Activated CD8-positive, alpha-beta T cell treated with anti-CD3 and anti-CD28 coated beads for 36 hours (primary cell): ENCODE measurements around the gene DDC. TPM values are rescaled to one million over a fixed set of nuclear protein-coding genes. Genes with fewer than 3 reads are reported as not detected.

Experiments
- ATAC-seq: fragments of 200-7000 bp; cut with Tn5 transposase; one replicate; pipeline ENCODE4 v1.10.0; 2021; ENCODE audit warnings: mild to moderate bottlenecking, moderate library complexity
- CTCF ChIA-PET: fragments of 350-600 bp; sonication (Branson Sonifier 250); formaldehyde crosslinking; loops from one replicate; lab custom pipeline; 2021; ENCODE audit warnings: antibody characterized with exemption; lab: Charles Lee
- POLR2A ChIA-PET: fragments of 350-600 bp; sonication (Branson Sonifier 250); formaldehyde crosslinking; loops from one replicate; lab custom pipeline; 2021; ENCODE audit warnings: antibody characterized with exemption; lab: Charles Lee
- DNase-seq: peaks from one replicate; pipeline ENCODE4 v3.0.0-alpha.2; 2020
- H3K27ac Mint-ChIP-seq: one replicate; pipeline ENCODE4 v1.8.0; 2021; ENCODE audit warnings: mild to moderate bottlenecking, mixed read lengths
- H3K27me3 Mint-ChIP-seq: one replicate; pipeline ENCODE4 v1.8.0; 2021; ENCODE audit warnings: mixed read lengths
- H3K36me3 Mint-ChIP-seq: one replicate; pipeline ENCODE4 v1.8.0; 2021; ENCODE audit warnings: low read depth, mixed read lengths
- H3K4me1 Mint-ChIP-seq: one replicate; pipeline ENCODE4 v1.8.0; 2021; ENCODE audit warnings: low read depth, mixed read lengths
- H3K4me3 Mint-ChIP-seq: one replicate; pipeline ENCODE4 v1.8.0; 2021; ENCODE audit warnings: mild to moderate bottlenecking, moderate library complexity, mixed read lengths
- H3K9me3 Mint-ChIP-seq: one replicate; pipeline ENCODE4 v1.8.0; 2021; ENCODE audit warnings: mixed read lengths
- intact Hi-C: fragments of 100-400 bp; cut with micrococcal nuclease; formaldehyde crosslinking; loops from one replicate; pipeline ENCODE4 v1.10.0; 2022
- total RNA-seq, 2 experiments: library from RNA; stranded (reverse); gene quantifications; one replicate each; pipeline ENCODE4 v1.2.3, GENCODE V29; 2021
- TF ChIP-seq, protein P1 (sequence below): fragments of 200-600 bp; IDR thresholded peaks from one replicate; pipeline ENCODE4 v1.8.0; 2022; ENCODE audit warnings: antibody characterized with exemption, mild to moderate bottlenecking

DDC gene
- total RNA-seq, 2 experiments from 2014 or later: 0.36 to 1.2 TPM

DNA sequence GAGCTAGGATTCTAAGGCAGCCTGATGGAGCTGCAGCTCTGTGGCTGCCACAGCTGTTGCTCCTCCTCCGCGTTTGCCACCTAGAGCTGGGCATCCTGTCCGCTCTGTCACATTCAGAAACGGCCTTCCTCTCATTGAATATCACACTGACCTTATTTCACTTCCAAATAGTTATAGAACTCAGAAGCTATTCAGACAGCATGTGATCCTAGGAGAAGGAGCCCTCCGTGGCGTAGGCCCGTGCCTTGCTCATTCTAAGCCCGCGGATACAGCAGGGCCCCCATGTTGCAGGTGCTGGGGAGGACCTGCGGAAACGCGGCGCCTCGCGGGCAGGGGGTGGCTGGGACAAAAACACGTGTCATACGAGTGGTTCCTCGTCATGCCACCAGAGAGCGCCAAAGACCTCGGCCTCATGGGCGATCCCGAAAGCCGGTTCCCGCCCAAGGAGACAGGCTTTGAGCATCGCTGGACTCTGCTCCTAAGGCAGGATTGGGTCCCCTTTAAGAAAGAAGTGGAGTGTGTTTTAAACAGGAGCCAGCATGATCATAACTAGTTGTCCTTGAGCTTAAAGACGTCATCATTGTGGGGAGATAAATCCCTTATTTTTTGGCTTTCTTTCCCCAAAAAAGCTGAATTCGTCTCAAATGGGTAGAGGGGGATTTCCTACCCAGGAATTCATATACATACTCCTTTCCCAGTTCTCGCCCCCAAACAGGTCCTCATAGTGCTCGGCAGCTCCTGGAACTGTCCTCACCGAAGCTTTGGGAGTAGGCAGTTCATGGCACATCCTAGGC, 97.2 kb downstream of the DDC start:
- POLR2A ChIA-PET: interaction anchor here (0.8 to 1.4 kb wide), 5 partner anchors 13 to 332 kb away, joined by 3 to 6 read pairs (median 3); no protein-coding TSS in a partner anchor
- TF ChIP-seq, protein P1, sequence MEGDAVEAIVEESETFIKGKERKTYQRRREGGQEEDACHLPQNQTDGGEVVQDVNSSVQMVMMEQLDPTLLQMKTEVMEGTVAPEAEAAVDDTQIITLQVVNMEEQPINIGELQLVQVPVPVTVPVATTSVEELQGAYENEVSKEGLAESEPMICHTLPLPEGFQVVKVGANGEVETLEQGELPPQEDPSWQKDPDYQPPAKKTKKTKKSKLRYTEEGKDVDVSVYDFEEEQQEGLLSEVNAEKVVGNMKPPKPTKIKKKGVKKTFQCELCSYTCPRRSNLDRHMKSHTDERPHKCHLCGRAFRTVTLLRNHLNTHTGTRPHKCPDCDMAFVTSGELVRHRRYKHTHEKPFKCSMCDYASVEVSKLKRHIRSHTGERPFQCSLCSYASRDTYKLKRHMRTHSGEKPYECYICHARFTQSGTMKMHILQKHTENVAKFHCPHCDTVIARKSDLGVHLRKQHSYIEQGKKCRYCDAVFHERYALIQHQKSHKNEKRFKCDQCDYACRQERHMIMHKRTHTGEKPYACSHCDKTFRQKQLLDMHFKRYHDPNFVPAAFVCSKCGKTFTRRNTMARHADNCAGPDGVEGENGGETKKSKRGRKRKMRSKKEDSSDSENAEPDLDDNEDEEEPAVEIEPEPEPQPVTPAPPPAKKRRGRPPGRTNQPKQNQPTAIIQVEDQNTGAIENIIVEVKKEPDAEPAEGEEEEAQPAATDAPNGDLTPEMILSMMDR: peak; percentile 97
- Mint-ChIP-seq H3K4me3 (peak overlapping the region; percentile 52), H3K27me3 (peaks cover 2% of the 10 kb centered on the region), H3K9me3 (no peaks in the 10 kb centered on the region), H3K4me1 (peaks cover 12% of the 10 kb centered on the region), H3K36me3 (no peaks in the 10 kb centered on the region), H3K27ac (peak overlapping the region; percentile 43)
- DNase-seq: peak; percentile 90
- CTCF ChIA-PET: interaction anchor here (0.6 to 5.0 kb wide), 68 partner anchors 10 to 708 kb away, joined by 3 to 52 read pairs (median 4); partner anchors contain the start of genes FIGNL1 and ZPBP
- intact Hi-C loops: loop anchor here (5.0 to 10.0 kb wide), 4 partner anchors 164 to 677 kb away; no protein-coding TSS in a partner anchor
- ATAC-seq: peak; percentile 99

DNA sequence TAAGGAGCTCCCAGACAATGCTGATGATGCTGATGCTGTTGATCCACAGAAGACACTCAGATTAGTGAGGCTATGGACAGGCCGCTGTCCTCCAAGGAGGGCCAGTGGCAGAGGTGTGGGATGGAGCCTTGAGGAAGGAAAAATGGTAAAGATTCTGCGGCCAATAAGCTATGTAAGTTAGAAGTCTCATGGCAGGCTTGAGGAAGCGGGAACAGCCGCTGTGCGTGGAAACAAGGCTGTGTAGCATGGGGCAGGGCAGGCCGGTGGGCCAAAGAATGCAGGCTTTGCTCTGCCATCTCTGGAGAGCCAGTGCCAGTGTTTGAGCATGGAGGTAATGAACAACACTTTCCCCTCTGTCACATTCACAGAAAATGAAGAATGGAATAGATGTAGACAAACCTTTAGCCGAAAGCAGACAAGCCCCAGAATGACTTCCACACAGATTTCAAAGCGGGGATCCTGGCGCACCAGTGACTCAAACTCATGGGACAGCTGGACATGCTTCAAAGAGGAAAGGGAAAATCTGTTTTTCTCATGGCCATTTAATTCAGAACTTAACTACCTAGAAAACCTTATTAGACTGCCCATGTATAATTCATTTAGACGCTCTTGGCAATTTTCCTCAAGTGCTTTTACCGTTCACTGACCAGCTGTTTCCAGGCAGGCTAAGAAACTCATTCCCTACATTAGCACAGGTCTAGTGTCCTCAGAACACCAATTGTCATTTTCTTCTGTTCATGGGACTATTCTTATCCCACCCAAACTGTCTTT, 98.2 kb downstream of the DDC start:
- POLR2A ChIA-PET: interaction anchor here (1.4 kb wide), 2 partner anchors 17 to 195 kb away, joined by 3 read pairs; no protein-coding TSS in a partner anchor
- no peaks in the 10 kb centered on the region for H3K9me3 Mint-ChIP-seq
- no peak for ATAC-seq
- peak overlapping the region; percentile 52 for H3K4me3 Mint-ChIP-seq
- H3K27me3 Mint-ChIP-seq: peaks cover 2% of the 10 kb centered on the region
- intact Hi-C loops: loop anchor here (5.0 to 10.0 kb wide), 4 partner anchors 165 to 678 kb away; no protein-coding TSS in a partner anchor
- DNase-seq: no peak
- TF ChIP-seq, protein P1: no peak
- H3K27ac Mint-ChIP-seq: peak overlapping the region; percentile 57
- H3K4me1 Mint-ChIP-seq: peaks cover 12% of the 10 kb centered on the region
- no peaks in the 10 kb centered on the region for H3K36me3 Mint-ChIP-seq
- CTCF ChIA-PET: interaction anchor here (0.7 to 5.0 kb wide), 43 partner anchors 10 to 695 kb away, joined by 3 to 52 read pairs (median 6); partner anchors contain the start of genes FIGNL1 and ZPBP

DNA sequence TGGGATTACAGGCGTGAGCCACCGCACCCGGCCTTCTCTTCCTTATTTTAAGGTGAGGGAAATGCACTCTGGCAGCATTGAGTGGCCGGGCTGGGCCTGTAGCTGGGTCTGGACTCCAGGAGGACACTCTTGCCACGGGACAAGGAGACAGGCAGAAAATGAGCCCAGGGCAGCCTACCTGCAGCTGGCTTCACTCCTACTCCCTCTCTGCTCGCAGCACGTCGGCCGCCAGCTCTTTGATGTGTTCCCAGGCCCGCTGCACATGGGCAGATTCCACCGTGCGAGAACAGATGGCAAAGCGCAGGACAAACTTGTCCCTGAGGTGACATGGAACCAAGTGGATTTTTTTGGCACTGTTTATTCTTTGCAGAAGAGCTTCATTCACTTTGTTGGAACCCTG, 102.2 kb downstream of the DDC start:
- TF ChIP-seq, protein P1: no peak
- POLR2A ChIA-PET: interaction anchor here (1.0 kb wide), 1 partner anchor 9 kb away, joined by 4 read pairs; no protein-coding TSS in a partner anchor
- no peak for ATAC-seq
- no peak for DNase-seq
- H3K9me3 Mint-ChIP-seq: no peaks in the 10 kb centered on the region
- H3K36me3 Mint-ChIP-seq: no peaks in the 10 kb centered on the region
- H3K27ac Mint-ChIP-seq: no peak overlapping the region
- CTCF ChIA-PET: interaction anchor here (0.9 to 1.3 kb wide), 2 partner anchors 9 to 171 kb away, joined by 3 read pairs; no protein-coding TSS in a partner anchor
- H3K27me3 Mint-ChIP-seq: peaks cover under 1% of the 10 kb centered on the region
- intact Hi-C loops: loop anchor here (10.0 kb wide), 1 partner anchor 682 kb away; no protein-coding TSS in a partner anchor
- no peak overlapping the region for H3K4me3 Mint-ChIP-seq
- peaks cover 10% of the 10 kb centered on the region for H3K4me1 Mint-ChIP-seq

DNA sequence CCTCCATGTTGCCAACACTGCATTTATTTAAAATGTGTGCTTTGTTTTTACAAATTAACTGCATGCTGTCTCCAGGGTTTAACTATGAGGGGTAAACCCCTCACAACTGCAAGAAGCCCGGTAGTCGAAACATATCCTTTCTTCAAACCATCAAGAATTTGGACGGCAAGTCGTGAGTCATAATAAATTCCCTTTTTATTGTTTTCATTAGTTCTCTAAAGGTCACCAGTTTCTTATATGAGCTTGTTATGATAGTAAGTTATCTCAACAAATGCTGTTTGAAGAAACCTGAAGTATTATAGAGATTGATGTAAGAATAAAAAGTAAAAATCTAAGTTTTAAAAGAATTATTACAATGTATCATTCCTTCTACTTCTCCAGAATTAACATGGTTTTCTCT, 102.8 kb downstream of the DDC start:
- H3K27me3 Mint-ChIP-seq: no peaks in the 10 kb centered on the region
- ATAC-seq (no peak), DNase-seq (no peak)
- peaks cover 3% of the 10 kb centered on the region for H3K4me1 Mint-ChIP-seq
- TF ChIP-seq, protein P1: no peak
- ChIA-PET POLR2A (no interaction called here), CTCF (no interaction called here)
- H3K4me3 Mint-ChIP-seq: no peak overlapping the region
- H3K9me3 Mint-ChIP-seq: no peaks in the 10 kb centered on the region
- no peak overlapping the region for H3K27ac Mint-ChIP-seq
- intact Hi-C loops: loop anchor here (10.0 kb wide), 1 partner anchor 682 kb away; no protein-coding TSS in a partner anchor
- no peaks in the 10 kb centered on the region for H3K36me3 Mint-ChIP-seq
